ENCODE measurements around the gene KLHDC8B.

GRCh38 chr3:49182682-49183081, 11.3 kb downstream of the KLHDC8B start:
- TF ChIP-seq EZH2 (IDR thresholded peaks at IDR 0.05; ENCODE audit: borderline replicate concordance) (no peak), CTCF (IDR thresholded peaks at IDR 0.05; ENCODE audit: poor library complexity) (no peak)

Measured in hepatocyte (in vitro differentiated cells).